NCI-H2196 treated with DMSO at 0.1 percent for 48 hours (cell line): ENCODE measurements around the gene POLR3B.
"Not testable (repeated sequence)": the region's sequence is repeated elsewhere in the genome, so short reads cannot be mapped to it uniquely, and the experiment has no call there.

Experiments
- DNase-seq: peaks from one replicate; lab custom pipeline; 2025; ENCODE audit not compliant: unreplicated experiment; lab: John Stamatoyannopoulos, UW

Gene POLR3B

GRCh38 chr12:106342397-106343213 lies 14.9 kb upstream of the POLR3B start:
- no peak for DNase-seq

DNA sequence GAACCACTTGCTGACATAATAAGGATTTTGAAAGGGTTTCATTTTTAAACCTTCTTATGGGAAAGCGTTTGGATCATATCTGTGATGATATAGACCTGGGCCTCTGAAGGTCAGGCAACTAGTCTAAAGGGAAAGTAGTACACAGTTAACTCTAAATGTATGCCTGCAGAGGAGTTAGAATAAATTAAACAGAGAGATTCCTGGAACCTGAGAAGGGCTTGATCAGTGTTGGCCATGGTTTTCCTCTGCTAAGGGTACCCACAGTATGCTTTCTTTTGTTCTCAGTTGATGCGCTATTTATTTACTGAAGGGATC lies 14.4 kb upstream of the POLR3B start:
- no peak for DNase-seq

- no peak for DNase-seq
Observed at GRCh38 chr12:106344131-106344530, 13.4 kb upstream of the POLR3B start.

- no peak for DNase-seq
Observed at GRCh38 chr12:106345746-106346145, 11.8 kb upstream of the POLR3B start.

DNA sequence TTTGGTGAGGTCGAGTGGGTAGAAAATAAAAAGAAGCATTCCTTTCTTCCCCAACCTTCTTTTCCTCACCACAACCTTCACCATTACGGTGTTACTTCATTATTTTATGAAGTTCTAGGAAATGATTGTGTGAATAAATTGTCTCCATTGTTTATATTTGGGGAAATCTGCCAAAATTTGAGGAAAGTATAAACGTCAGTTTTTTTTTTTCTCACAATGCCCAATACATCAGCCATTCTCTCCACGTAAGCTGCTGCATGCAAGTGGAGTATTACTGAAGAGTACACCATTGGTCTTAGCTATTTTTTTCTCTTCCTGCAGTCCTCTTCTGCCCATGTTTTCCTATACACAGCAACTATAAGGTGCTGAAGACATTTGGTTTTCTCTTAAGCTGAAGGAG lies 9.1 kb upstream of the POLR3B start:
- no peak for DNase-seq

DNA sequence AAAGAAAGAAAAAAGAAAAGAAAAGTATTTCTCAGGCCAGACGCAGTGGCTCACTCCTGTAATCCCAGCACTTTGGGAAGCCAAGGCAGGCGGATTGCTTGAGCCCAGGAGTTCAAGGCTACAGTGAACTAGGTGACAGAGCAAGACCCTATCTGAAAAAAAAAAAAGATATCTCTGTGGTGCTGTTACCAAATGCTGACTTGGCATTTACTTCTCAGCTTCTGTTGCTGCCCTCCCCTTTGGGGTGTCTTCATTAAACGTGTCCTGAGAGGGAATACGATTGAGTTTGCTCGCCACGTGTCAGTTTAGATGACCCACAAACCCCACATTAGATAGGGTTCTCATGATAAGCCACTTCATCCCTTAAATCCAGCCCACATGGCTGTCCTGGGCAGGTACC lies 4.4 kb upstream of the POLR3B start:
- no peak for DNase-seq

- no peak for DNase-seq
Observed at GRCh38 chr12:106358396-106359241, 1.1 kb downstream of the POLR3B start.

DNA sequence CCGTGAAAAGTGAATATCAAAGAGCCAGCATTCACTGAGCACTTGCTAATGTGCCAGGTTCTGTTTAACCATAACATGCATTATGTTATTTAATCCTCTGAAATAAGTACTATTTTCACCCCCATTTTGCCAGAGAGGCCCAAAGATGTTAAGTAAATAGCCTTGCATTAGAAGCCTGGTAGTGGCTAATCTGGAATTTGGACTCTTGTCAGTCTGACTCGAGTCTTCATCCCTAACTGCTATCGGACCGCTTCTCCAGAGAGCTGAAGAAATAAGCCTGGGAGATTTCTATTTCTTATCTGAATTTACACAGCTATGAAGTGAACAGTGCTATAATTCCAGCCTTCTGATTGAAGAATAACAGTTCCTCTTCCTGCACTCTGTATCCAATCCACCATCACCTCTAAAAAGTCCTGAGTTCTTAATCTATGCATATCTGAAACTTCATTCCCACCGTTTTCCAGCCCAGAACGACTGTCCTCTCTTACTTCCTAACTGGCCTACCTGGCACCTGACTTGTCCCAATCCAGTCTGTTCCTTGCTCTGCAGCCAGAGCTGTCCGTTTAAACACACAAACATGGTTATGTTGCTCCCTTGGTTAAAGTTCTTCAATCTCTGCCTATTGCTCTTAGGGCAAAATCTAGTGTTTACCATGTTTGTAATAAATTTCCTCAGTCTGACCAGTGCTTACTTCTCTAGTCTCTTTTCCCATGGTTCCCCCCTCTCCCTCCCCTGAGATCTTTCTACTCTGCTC lies 2.3 kb downstream of the POLR3B start:
- no peak for DNase-seq

- no peak for DNase-seq
Observed at GRCh38 chr12:106360400-106360994, 2.9 kb downstream of the POLR3B start.

GRCh38 chr12:106362971-106363370 lies 5.4 kb downstream of the POLR3B start:
- DNase-seq: no peak

DNA sequence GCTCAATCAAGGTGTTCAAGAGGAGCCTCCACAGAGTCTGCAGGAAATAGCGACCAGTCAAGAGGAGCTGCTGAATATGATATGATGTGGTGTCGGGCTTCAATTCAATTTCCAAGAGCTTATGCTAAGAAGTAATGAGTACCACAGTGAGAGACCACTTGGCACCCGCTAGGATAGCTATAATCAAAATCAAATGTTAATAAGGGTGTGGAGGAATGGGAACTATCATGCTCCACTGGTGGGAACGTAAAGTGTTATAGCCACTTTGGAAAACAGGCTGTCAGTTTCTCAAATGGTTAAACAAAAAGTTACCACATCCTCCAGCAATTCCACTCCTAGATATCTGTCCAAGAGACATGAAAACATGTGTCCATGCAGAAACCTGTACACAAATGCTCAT lies 6.7 kb downstream of the POLR3B start:
- DNase-seq: no peak

DNA sequence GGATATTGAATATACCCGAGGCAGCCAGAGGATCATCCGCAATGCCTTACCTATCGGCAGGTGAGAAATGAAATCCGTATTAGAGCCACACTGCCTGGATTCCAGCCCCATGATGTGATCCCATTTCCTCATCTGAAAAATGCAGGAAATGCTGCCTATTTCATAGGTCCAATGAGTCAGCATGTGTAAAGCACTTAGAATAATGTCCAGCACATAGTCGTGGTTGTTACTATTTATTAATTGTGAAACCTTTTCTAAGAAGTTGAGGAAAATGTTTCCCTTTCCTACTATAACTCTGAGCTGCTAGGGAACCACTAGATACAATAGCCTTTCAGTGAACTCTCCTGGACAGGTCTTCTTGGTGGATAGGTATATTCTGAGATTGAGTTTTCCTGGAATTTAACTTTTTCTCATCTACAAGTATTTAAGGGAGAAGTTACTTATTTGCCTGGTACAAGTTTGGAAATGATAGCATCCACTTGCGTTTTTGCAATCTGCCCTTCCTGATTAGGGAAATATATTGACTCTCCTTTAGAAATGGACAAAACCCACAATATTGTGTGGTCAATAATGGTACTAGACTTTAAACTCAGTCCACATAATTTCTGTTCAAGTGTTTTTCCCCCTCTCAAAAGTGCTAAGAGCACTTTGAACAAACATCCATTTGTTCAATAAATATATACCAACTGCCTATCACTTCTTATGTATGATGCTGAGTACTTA lies 12.2 kb downstream of the POLR3B start:
- DNase-seq: no peak

GRCh38 chr12:106378788-106379187 lies 21.2 kb downstream of the POLR3B start:
- no peak for DNase-seq

GRCh38 chr12:106380954-106381353 lies 23.4 kb downstream of the POLR3B start:
- no peak for DNase-seq

GRCh38 chr12:106381866-106382265 lies 24.3 kb downstream of the POLR3B start:
- not testable (repeated sequence) for DNase-seq

- DNase-seq: no peak
Observed at GRCh38 chr12:106386813-106387535, 29.4 kb downstream of the POLR3B start.

GRCh38 chr12:106387848-106388377 lies 30.4 kb downstream of the POLR3B start:
- no peak for DNase-seq

DNA sequence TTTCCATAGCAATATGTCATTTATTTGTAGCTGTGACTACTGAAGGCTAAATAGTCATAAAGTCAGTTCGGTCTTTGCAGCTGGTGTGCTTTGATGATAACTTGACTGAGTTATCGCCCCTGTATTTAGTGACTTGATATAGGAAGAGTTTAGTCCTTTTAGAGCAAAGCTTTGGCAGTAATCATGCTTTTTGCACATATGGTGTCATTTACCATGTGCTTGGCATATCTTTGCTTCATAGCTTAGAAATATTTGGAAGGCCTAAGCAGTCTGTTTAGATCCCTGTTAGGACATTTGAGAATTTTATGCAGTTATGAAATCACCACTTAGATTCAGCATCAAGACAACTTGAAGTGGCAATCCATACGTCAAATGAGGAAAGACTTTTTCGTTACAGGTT lies 31.6 kb downstream of the POLR3B start:
- no peak for DNase-seq

DNA sequence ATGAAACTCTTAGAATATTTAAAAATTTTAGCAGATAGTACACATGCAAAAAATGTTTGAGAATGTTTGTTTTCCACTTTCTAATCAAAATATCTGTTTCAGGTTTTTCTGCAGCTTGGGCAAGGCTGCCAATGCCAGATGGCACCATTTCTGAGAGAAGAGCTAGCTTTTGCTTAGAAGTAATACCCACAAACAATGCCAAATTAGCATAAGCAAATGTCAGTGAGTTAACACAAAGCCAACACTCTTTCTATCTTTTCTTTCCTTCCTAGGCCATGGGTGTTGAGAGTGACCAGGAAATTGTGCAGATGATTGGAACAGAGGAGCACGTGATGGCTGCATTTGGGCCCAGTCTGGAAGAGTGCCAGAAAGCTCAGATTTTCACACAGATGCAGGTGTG lies 35.2 kb downstream of the POLR3B start:
- DNase-seq: no peak

GRCh38 chr12:106409878-106410277 lies 52.3 kb downstream of the POLR3B start:
- DNase-seq: no peak
